OCI-LY3 (cell line): ENCODE data around the gene ANKRD65.

Experiments
- CTCF ChIP-seq: fragments of 200-600, 300-600 bp; sonication (generic); IDR thresholded peaks from 2 replicates; pipeline ENCODE4 v1.5.1; 2014; ENCODE audit warnings: antibody characterized with exemption, low read length, low read depth
- EZH2phosphoT487 ChIP-seq: fragments of 200-600 bp; shearing (Covaris generic); IDR thresholded peaks from 2 replicates; pipeline ENCODE4 v1.6.1; 2018; ENCODE audit warnings: antibody characterized with exemption, mixed run types, low read depth

- no peak for TF ChIP-seq CTCF
- no peak for TF ChIP-seq EZH2phosphoT487
Observed at GRCh38 chr1:1373051-1373814, 47.8 kb downstream of the ANKRD65 start.
